Mammary epithelial cell (primary cell): ENCODE data around the gene PPP1R1A.

ENCODE experiments used
- EZH2 ChIP-seq: IDR thresholded peaks from 2 replicates; pipeline ENCODE4 v1.6.1; 2012; ENCODE audit warnings: low read length, inconsistent platforms, borderline replicate concordance
- TF ChIP-seq, protein P1 (sequence below), 2 donors: IDR thresholded peaks in 1 of 2; conservative IDR thresholded peaks in 1 of 2; 2 replicates each; pipeline ENCODE4 v1.5.1; 2011 to 2012; ENCODE audit warnings: inconsistent platforms in 2 of 2, low read length in 2 of 2, mild to moderate bottlenecking in 2 of 2, control low read depth in 1 of 2, low read depth in 1 of 2; ENCODE audit not compliant: insufficient read depth in 1 of 2; ENCODE audit errors: extremely low read depth in 1 of 2

DNA sequence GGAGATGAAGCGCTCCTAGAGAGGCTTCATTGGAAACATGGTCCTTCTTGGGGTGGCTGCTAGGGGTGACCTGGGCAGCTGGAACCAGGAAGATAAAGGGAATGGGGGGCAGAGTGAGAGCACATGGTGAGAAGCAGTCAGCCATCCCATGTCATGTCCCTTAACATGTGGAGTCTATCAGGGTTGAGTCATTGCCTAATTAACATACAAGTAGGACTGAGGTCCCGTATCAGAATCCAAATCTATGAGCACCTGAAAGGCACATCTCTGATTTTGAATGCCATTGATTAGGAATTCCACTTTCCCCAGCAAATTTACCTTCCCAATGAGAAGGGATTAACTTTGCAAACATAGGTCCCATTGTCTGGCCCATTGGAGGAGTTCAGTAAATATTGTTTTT lies 20.3 kb upstream of the PPP1R1A start:
- TF ChIP-seq, protein P1, sequence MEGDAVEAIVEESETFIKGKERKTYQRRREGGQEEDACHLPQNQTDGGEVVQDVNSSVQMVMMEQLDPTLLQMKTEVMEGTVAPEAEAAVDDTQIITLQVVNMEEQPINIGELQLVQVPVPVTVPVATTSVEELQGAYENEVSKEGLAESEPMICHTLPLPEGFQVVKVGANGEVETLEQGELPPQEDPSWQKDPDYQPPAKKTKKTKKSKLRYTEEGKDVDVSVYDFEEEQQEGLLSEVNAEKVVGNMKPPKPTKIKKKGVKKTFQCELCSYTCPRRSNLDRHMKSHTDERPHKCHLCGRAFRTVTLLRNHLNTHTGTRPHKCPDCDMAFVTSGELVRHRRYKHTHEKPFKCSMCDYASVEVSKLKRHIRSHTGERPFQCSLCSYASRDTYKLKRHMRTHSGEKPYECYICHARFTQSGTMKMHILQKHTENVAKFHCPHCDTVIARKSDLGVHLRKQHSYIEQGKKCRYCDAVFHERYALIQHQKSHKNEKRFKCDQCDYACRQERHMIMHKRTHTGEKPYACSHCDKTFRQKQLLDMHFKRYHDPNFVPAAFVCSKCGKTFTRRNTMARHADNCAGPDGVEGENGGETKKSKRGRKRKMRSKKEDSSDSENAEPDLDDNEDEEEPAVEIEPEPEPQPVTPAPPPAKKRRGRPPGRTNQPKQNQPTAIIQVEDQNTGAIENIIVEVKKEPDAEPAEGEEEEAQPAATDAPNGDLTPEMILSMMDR (conservative IDR thresholded peaks at IDR 0.05 in 1 of 2, IDR thresholded peaks at IDR 0.05 in 1 of 2; ENCODE audit: extremely low read depth in 1 of 2, insufficient read depth in 1 of 2, low read depth in 1 of 2, low read length in 2 of 2) = no peak
- TF ChIP-seq EZH2 = no peak
